ENCODE measurements around the gene SMOC2.
"Not testable (repeated sequence)": the region's sequence is repeated elsewhere in the genome, so short reads cannot be mapped to it uniquely, and the experiment has no call there.

SMOC2 gene

DNA sequence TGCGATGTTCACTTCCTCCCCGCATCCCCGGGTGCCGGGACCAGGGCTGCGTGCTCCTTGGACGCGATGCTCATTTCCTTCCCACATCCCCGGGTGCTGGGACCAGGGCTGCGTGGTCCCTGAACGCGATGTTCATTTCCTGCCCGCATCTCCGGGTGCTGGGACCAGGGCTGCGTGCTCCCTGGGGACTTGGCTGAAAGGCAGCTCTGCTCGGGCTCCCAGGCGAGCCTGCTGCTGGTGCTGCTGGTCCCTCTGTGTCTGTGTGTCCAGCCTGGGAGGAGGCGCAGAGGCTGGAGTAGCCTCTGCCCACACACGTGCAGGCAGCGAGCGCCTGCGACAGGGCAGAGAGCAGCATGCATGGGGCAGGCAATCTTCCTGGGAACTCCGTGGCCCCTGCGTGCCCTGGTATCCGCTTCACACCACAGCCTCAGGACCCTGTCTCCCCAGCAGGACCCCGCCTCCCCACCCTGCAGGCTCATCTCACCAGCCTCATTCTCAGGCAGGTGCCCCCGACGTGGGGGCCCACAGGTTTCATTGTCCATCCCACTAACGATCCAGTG, 132.4 kb downstream of the SMOC2 start:
- not testable (repeated sequence) for DNase-seq (ENCODE audit: low read depth in 2 of 2)

DNA sequence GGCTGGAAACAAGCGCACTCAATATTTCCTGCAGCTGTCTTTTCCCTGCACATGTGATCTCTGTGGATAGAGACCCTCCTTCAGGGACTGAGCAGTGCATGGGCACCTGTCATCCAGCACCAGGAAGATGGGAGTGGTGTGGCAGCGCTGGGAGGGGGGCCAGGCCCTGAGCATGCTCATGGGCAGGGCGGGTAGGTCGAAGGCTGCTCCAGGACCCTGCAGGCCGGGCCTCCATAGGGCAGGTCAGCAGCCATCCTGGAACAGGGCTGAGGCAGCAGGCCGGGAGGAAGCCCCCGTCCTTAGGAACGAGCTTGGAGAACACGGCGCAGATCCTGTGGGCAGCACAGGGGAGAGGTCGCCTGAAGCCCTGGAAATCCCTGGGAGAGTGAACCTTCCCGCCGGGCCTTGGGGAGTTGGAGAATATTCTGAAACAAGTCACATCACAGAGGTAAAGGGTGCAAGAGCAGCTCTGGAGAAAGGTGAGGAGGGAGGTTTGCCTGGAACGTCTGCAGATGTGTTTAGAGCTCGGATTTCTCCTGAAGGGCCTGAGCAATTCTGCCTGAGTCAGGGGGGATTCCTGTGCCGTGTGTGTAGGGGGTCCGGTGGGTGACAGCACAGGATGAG, 133.2 kb downstream of the SMOC2 start:
- DNase-seq (ENCODE audit: low read depth in 2 of 2): no peak

DNA sequence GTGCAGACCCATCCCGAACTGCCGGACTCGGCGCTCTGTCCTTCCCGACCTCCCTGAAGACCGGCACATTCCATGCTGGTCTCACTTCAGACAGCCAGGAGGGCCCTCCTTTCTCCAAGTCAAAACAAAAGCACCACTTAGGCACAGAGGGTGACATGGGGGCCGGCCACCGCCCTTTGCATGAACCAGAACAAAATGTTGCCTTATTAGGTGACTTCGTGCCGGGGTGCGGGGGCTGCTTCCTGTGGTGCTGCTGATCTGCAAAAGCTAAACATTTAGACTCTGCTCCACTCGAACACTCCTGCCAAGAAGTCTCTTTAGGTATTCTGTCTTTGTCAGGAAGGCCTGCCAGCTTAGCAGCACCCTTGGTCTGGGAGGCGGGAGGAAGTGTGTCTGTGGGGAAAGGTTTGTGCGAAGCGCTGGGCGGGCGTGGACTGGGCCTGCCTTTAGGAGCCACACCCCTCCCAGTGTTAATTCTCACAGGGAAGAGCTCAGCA, 133.8 kb downstream of the SMOC2 start:
- DNase-seq (ENCODE audit: low read depth in 2 of 2): no peak

DNA sequence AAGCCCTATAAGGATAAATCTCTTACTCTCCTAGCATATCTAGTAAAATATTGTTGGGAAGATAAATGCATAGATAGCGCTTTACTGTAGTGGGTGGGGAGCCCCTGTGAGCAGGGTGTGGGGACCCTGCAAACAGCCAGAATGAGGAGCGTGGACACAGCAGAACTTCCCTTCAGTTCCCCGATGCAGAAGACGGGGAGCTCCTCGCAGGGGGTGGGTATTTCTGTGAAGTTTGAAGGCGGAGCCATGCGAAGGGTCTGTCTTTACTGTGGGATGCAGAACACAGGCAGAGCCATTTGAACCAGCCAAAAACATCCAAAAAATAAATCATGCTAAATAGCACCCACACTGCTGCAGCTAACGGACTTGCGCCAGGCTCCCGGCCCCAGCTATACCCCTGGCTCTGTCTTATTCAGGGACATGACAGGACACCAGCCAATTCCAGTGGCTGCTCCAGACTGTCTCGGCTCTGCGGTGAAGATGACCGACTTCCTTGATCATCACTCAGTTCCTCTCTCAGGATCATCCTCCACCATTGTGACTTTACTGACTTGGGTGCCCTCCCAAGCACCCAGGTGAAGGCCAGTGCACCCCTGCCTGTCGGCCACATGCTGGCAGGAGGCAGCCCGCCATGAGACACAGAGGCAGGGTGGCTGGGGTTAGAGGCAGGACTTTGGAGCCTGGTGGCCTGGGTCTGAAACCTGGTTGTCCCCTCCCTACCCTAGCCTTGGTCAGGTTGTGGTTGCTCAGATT, 134.5 kb downstream of the SMOC2 start:
- DNase-seq (ENCODE audit: low read depth in 2 of 2): no peak

DNA sequence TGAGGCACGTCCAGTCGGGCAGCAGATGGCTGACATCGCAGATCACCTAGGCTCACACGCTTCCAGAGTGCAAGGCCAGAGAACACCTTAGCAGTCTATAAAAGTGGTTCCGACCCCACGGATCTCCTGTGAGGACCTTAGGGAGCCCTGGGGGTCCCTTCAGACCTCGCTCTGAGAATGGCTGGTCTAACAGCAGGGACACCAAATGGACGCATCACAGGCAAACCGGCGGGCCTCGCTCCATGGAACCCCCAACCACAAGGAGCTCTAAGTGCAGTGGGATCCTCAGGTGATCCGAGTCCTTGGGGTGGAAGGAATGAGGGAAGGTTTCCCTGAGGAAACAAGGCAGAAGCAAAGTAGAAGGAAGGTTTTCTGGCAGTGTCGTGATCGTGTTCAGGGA, 135.4 kb downstream of the SMOC2 start:
- DNase-seq (ENCODE audit: low read depth in 2 of 2): no peak

DNA sequence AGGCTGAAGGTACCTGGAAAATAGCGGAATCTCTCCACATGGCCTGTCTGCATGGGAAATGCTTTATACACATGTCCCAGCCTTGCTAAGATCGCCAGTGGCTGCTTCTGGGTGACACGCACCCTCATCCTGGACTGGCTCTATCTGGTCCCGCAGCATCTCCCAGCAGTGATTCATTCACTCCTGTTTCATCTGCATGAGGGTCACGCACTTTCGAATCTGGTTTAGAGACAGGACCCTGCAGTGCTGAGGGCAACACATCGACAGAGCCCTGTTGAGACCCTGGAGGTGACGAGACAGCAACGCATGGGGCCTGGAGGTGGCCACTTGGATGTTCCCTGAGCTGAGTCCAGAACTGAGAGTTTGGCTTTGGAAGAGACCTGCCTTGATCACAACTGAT, 136.5 kb downstream of the SMOC2 start:
- DNase-seq (ENCODE audit: low read depth in 2 of 2): no peak

DNA sequence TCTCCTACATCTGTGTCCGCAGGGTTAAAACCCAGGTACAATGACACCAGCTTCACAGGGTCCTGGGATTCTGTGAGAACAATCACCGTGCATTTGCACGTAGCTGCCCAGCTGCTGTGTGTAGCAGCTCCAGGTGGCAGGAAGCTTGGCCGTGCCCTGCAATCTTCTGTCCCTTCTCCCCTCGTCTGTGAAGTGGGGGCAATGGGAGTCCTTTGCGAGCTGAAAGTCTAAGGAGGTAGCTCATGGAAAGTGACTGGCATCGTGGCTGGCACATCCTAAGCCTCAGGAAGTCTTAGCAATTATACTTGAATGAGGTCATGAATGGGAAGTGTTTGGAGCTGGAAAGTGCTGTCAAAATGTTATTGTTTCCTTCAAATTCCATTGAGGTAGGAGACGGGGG, 137.1 kb downstream of the SMOC2 start:
- no peak for DNase-seq (ENCODE audit: low read depth in 2 of 2)

DNA sequence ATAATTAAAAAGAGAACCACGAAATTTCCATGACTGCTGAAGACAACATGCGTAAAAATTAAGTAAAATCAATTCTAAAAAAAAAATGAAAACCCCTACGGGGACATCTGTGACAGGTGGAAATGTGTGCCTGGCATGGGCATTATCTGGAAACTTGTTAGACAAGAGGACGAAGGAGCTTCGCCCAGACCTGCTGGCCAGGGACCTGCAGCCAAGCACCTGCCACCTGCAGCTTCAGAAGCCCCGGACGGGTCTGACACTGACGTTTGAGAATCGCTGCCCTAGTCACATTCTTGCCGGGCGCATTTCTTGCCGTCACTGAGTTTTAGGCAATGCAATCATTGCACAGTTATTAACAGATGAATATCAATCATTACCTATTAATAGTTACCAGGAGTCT, 140.3 kb downstream of the SMOC2 start:
- DNase-seq (ENCODE audit: low read depth in 2 of 2): no peak

GRCh38 chr6:168581706-168582105, 140.7 kb downstream of the SMOC2 start:
- DNase-seq (ENCODE audit: low read depth in 2 of 2): no peak

DNA sequence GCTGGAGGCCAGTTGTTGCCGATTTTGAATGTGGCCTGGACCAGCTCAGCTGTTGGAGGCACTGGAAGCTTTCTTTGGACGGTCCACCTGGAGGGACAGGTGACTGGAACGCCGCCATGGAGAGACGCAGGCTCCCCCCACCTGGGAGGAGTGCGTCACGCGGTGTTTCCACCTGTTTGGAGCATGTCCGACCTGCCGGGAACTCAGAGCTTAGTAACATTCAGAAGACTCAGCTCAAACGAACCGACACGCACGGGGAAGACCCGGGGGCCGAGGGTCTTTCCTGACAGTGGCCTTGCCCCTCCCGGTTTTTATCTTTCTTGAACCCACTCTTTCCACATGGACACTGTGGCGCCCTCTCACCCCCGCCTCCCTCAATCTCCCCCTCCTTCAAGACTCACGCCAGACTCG, 141.6 kb downstream of the SMOC2 start:
- DNase-seq (ENCODE audit: low read depth in 2 of 2): no peak

GRCh38 chr6:168583126-168583525, 142.1 kb downstream of the SMOC2 start:
- no peak for DNase-seq (ENCODE audit: low read depth in 2 of 2)

DNA sequence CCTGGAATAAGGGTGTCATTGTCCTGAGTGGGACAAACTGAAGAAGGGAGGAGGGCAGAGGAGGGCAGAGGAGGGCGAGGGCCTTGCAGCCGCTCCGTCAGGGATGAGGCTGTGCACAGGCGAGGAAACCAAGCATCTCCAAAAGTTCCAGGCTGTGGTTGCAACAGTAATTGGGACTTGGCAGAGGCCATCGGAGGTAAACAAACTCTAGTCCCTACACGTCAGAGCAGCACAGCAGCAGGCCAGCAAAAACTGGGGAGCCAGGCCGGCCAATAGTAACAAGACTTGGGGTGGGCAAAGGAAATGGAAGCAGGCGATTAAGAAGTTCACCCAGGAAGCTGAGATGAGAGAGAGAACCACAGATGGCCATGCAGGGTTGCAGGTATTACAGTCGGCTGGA, 142.8 kb downstream of the SMOC2 start:
- no peak for DNase-seq (ENCODE audit: low read depth in 2 of 2)

GRCh38 chr6:168584249-168584648, 143.3 kb downstream of the SMOC2 start:
- no peak for DNase-seq (ENCODE audit: low read depth in 2 of 2)

GRCh38 chr6:168584671-168585070, 143.7 kb downstream of the SMOC2 start:
- no peak for DNase-seq (ENCODE audit: low read depth in 2 of 2)

DNA sequence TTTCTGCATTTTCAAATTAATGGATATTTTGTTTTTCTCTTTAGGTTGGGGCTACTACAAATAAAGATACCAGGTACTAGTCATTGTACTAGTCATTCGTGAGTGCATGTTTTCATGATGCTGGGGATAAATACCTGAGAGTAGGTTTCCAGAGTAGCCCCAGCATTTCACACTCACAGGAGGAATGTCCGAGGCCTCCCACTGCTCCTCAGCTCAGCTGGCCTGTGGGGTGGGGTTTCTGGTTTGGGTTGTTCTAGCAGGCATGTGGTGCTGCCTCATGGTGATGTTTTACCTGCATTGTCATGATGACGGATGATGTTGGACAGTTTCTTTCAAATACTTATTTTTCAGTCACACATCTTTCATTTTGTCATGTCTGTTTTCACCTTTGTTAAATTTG, 144.5 kb downstream of the SMOC2 start:
- no peak for DNase-seq (ENCODE audit: low read depth in 2 of 2)

DNA sequence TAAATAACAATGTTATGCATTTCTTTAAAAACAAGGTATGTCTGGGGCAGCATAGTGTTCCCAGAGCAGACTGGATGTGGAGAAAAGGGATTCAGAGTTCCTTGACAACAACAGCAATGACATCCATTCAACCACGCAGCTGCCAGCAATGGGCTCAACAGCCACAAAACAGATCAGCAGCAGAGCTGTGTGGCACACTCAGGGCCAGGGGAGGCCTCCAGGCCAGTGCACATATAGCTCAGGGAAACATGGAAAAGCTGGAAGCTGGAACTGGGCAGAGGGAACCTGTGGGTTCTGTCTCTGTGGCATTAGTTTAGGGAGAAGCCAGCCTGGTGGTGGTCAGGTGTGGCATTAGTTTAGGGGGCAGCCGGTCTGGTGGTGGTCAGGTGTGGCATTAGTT, 148.3 kb downstream of the SMOC2 start:
- DNase-seq (ENCODE audit: low read depth in 2 of 2): no peak

- DNase-seq (ENCODE audit: low read depth in 2 of 2): no peak
Observed at GRCh38 chr6:168590406-168590805, 149.4 kb downstream of the SMOC2 start.

- DNase-seq (ENCODE audit: low read depth in 2 of 2): no peak
Observed at GRCh38 chr6:168596344-168596743, 155.4 kb downstream of the SMOC2 start.

- DNase-seq (ENCODE audit: low read depth in 2 of 2): no peak
Observed at GRCh38 chr6:168597471-168597875, 156.5 kb downstream of the SMOC2 start.

- DNase-seq (ENCODE audit: low read depth in 2 of 2): no peak
Observed at GRCh38 chr6:168598251-168599117, 157.5 kb downstream of the SMOC2 start.

DNA sequence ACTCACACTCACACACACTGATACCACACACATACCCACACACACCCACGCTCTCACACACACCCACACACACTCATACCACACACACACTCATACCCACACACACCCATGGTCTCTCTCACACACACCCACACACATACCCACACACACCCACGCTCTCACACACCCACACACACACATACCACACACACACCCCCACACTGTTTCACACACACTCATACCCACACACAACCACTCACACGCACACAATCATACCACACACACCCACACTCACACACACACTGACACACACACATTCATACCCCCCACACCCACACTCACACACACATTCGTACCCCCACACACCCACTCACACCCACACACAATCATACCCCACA, 158.1 kb downstream of the SMOC2 start:
- DNase-seq (ENCODE audit: low read depth in 2 of 2): no peak

DNA sequence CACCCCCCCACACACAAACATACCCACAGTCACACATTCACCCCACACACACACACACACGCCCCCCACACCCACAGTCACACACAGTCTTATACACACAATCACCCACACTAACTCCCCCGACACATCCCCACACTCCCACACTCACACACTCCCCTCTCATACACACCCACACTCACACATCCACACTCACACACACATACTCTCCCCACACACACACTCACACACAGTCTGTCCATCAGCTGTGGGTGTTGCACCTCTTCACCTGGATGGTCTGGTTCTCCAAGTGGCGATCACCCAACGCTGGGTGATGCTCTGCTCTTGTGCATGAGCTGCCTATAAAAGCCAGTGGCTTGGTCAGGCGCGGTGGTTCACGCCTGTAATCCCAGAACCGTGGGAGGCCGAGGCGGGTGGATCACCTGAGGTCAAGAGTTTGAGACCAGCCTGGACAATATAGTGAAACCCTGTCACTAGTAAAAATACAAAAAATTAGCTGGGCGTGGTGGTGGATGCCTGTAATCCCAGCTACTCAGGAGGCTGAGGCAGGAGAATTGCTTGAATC, 158.9 kb downstream of the SMOC2 start:
- DNase-seq (ENCODE audit: low read depth in 2 of 2): no peak

Measured in stimulated activated CD8-positive, alpha-beta memory T cell treated with anti-CD3 and anti-CD28 coated beads, Interleukin-2, amount 100 ng/mL, for 48 hours (primary cell).